OCI-LY1 (cell line): ENCODE measurements around the gene SLC29A2.

Source experiments
- H2AFZ ChIP-seq: fragments of 200-600 bp; sonication (generic), shearing (Covaris generic); 2 replicates; pipeline ENCODE4 v1.6.0; 2014; ENCODE audit warnings: antibody characterized with exemption, mild to moderate bottlenecking, low read length
- H3F3A ChIP-seq: fragments of 200-600 bp; sonication (generic), shearing (Covaris generic); 2 replicates; pipeline ENCODE4 v1.6.0; 2014; ENCODE audit warnings: mild to moderate bottlenecking, antibody characterized with exemption, low read length, moderate library complexity; ENCODE audit not compliant: insufficient read depth
- H3K27ac ChIP-seq: fragments of 200-600 bp; sonication (generic); 2 replicates; pipeline ENCODE4 v1.5.1; 2014; ENCODE audit warnings: low read length, mixed run types, mild to moderate bottlenecking, low read depth; ENCODE audit not compliant: poor library complexity, severe bottlenecking
- H3K27me3 ChIP-seq: fragments of 200-600 bp; sonication (generic); 2 replicates; pipeline ENCODE4 v1.6.0; 2014; ENCODE audit warnings: antibody characterized with exemption, mild to moderate bottlenecking, low read length, moderate library complexity; ENCODE audit not compliant: insufficient read depth
- H3K36me3 ChIP-seq: fragments of 200-600 bp; sonication (generic); 2 replicates; pipeline ENCODE4 v1.6.1; 2014; ENCODE audit warnings: mild to moderate bottlenecking, antibody characterized with exemption, low read length, moderate library complexity, mixed read lengths; ENCODE audit not compliant: insufficient read depth
- H3K4me1 ChIP-seq: fragments of 200-600 bp; sonication (generic); 2 replicates; pipeline ENCODE4 v1.5.1; 2014; ENCODE audit warnings: mild to moderate bottlenecking, low read length, moderate library complexity; ENCODE audit not compliant: insufficient read depth, severe bottlenecking
- H3K4me2 ChIP-seq: fragments of 200-600 bp; sonication (generic), shearing (Covaris generic); 2 replicates; pipeline ENCODE4 v1.6.1; 2014; ENCODE audit warnings: low read length
- H3K4me3 ChIP-seq: fragments of 200-600 bp; sonication (generic); 2 replicates; pipeline ENCODE4 v1.5.1; 2014; ENCODE audit warnings: low read length, low read depth, mild to moderate bottlenecking, mixed read lengths; ENCODE audit not compliant: poor library complexity, severe bottlenecking
- H3K79me2 ChIP-seq: fragments of 200-600 bp; shearing (Covaris generic); 2 replicates; pipeline ENCODE4 v1.6.1; 2016; ENCODE audit warnings: mixed run types, low read length, mixed read lengths; ENCODE audit not compliant: insufficient read depth
- H3K9ac ChIP-seq: fragments of 200-600 bp; sonication (generic), shearing (Covaris generic); 2 replicates; pipeline ENCODE4 v1.6.1; 2014; ENCODE audit warnings: mild to moderate bottlenecking, low read length, mixed read lengths
- H3K9me2 ChIP-seq: fragments of 200-600 bp; sonication (generic), shearing (Covaris generic); 2 replicates; pipeline ENCODE4 v1.6.1; 2014; ENCODE audit warnings: low read depth, mild to moderate bottlenecking, low read length, mixed read lengths
- H3K9me3 ChIP-seq: fragments of 200-600 bp; shearing (Covaris generic); 2 replicates; pipeline ENCODE4 v1.6.1; 2014; ENCODE audit warnings: low read length, mixed read lengths
- H4K20me1 ChIP-seq: fragments of 200-600 bp; sonication (generic), shearing (Covaris generic); 2 replicates; pipeline ENCODE4 v1.6.0; 2016; ENCODE audit warnings: mild to moderate bottlenecking, low read length; ENCODE audit not compliant: insufficient read depth
- EZH2 ChIP-seq: fragments of 200-600 bp; sonication (generic), shearing (Covaris generic); IDR thresholded peaks from 2 replicates; pipeline ENCODE4 v1.8.0; 2017; ENCODE audit warnings: borderline replicate concordance, mixed run types, mild to moderate bottlenecking, antibody characterized with exemption, low read length, moderate library complexity, mixed read lengths
- TF ChIP-seq, protein P1 (sequence below): fragments of 200-600 bp; sonication (generic), shearing (Covaris generic); IDR thresholded peaks from 2 replicates; pipeline ENCODE4 v1.5.1; 2017; ENCODE audit warnings: mild to moderate bottlenecking, antibody characterized with exemption, low read length, moderate library complexity, mixed read lengths

Gene SLC29A2

DNA sequence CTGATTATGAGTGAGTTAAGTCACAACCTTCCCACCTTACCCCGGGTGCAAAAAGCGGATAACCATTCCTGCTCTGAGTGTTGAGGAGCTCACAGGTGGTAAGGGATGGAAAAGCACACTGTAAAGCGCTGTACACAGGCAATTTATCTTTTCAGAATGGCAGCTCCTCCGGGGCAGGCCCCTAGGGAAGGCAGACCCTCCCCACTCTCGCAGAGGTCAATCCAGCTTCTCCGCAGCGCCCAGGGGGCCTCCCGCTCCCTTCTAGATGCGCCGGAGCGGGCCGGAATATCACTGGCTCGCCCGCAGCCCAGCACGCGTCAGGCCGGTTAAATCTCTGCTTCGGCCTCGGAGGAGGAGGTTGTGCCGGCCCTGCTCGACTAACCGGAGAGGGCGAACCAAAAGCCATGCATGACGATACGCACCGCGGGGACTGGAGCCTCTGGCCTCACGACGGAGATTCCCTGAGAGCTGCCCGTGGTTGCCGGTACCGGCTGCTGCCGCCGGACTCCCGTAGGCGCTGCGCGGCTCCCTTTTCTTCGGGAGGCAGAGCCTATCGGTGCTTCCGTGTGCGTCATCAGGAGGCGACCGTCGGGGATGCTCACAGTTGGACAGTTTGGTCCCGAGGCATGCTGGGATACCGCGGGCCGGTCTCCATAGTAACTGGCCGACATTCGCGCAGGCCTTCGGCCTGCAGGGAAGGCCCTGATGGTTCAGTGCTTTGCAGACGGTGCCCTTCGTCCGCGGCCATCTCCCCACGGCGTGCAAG, 26.8 kb downstream of the SLC29A2 start, which contains the start of gene BRMS1:
Gene BRMS1 (minus strand): TSS at position 555 of the 766 bp plus-strand sequence. CDS start 2,870 bp downstream, outside the sequence.
- Histone ChIP-seq H3K36me3 (peaks cover 22% of the 10 kb centered on the region; the same call in 1 of the 2 replicates), H2AFZ (no peak within 1 kb of the TSS), H3K9ac (peak within 1 kb of the TSS; percentile 83), H3K27me3 (no peaks in the 10 kb centered on the region), H4K20me1 (no peaks in the 10 kb centered on the region), H3K9me2 (no peaks in the 10 kb centered on the region), H3K9me3 (no peaks in the 10 kb centered on the region), H3K27ac (peak within 1 kb of the TSS; percentile 69), H3K4me1 (peaks cover 43% of the 10 kb centered on the region), H3K4me2 (peak within 1 kb of the TSS; percentile 91), H3K4me3 (peak within 1 kb of the TSS; percentile 96), H3K79me2 (peaks cover 9% of the 10 kb centered on the region), H3F3A (0 out of 2 replicates have a peak, but pooled peaks cover 4% of the 10 kb centered on the region)
- TF ChIP-seq EZH2 = no peak
- TF ChIP-seq, protein P1, sequence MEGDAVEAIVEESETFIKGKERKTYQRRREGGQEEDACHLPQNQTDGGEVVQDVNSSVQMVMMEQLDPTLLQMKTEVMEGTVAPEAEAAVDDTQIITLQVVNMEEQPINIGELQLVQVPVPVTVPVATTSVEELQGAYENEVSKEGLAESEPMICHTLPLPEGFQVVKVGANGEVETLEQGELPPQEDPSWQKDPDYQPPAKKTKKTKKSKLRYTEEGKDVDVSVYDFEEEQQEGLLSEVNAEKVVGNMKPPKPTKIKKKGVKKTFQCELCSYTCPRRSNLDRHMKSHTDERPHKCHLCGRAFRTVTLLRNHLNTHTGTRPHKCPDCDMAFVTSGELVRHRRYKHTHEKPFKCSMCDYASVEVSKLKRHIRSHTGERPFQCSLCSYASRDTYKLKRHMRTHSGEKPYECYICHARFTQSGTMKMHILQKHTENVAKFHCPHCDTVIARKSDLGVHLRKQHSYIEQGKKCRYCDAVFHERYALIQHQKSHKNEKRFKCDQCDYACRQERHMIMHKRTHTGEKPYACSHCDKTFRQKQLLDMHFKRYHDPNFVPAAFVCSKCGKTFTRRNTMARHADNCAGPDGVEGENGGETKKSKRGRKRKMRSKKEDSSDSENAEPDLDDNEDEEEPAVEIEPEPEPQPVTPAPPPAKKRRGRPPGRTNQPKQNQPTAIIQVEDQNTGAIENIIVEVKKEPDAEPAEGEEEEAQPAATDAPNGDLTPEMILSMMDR = no peak

DNA sequence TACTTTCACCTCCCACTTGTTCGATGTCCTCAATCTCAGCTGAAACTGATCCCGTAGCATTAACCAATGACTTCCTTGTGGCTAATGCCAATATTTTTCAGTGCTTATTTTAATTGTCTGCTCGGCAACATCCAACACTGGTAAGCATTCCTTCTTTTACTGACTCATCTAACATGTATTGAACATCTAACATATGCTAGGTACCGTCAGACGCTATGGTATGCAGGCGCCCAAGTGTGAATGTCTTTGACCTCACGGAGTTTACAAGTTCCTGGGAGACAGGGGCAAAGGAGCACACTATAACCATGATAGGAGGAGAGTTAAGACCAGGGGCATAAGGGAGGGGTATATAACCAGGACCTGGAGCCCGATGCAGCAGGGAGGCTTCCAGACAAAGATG, 28.4 kb downstream of the SLC29A2 start:
- H3K79me2 ChIP-seq = peaks cover 9% of the 10 kb centered on the region
- no peak overlapping the region for H3K4me2 ChIP-seq
- no peaks in the 10 kb centered on the region for H3K27me3 ChIP-seq
- no peak overlapping the region for H3K27ac ChIP-seq
- peaks cover 38% of the 10 kb centered on the region for H3K4me1 ChIP-seq
- no peaks in the 10 kb centered on the region for H3K9me2 ChIP-seq
- H3K9ac ChIP-seq = no peak overlapping the region
- no peaks in the 10 kb centered on the region for H4K20me1 ChIP-seq
- H3K9me3 ChIP-seq = no peaks in the 10 kb centered on the region
- no peak overlapping the region for H3K4me3 ChIP-seq
- H3K36me3 ChIP-seq = peaks cover 36% of the 10 kb centered on the region
- H3F3A ChIP-seq = 0 out of 2 replicates have a peak, but pooled peaks cover 4% of the 10 kb centered on the region
- H2AFZ ChIP-seq = no peak overlapping the region
- TF ChIP-seq EZH2 = no peak
- TF ChIP-seq, protein P1 = no peak

DNA sequence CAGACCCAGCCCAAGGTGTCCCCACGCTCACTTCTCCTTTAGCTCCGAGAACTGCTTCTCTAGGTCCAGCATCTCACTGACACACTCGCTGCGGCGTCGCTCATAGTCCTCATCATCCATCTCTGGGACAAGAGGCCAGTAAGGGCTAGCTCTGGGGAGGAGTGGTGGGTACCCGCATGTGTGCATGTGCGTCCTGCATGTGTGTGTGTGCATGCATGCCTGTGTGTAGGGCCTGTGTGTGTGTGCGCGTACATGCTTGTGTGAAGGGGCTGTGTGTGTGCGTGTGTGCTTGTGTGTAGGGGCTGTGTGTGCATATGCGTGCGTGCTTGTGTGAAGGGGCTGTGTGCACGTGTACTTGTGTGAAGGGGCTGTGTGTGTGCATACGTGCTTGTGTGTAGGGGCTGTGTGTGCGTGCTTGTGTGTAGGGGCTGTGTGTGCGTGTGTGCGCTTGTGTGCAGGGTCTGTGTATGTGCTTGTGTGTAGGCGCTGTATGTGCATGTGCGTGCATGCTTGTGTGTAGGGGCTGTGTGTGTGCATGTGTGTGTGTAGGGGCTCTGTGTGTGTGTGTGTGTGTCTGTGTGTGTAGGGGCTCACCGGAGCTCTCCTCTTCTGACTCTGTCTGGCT, 29.9 kb downstream of the SLC29A2 start:
- Histone ChIP-seq H3K79me2 (peaks cover 9% of the 10 kb centered on the region), H3K4me2 (no peak overlapping the region), H3K4me1 (peaks cover 29% of the 10 kb centered on the region), H2AFZ (no peak overlapping the region), H4K20me1 (no peaks in the 10 kb centered on the region), H3K4me3 (no peak overlapping the region), H3K36me3 (peaks cover 51% of the 10 kb centered on the region), H3K27ac (no peak overlapping the region), H3K9me3 (no peaks in the 10 kb centered on the region), H3K9ac (no peak overlapping the region), H3K9me2 (no peaks in the 10 kb centered on the region), H3F3A (0 out of 2 replicates have a peak, but pooled peaks cover 4% of the 10 kb centered on the region), H3K27me3 (no peaks in the 10 kb centered on the region)
- TF ChIP-seq EZH2 = no peak
- TF ChIP-seq, protein P1 = no peak
